ENCODE results near the gene ELAVL1.

GRCh38 chr19:7921302-7921966, 84.0 kb downstream of the ELAVL1 start:
- TF ChIP-seq POLR2A (IDR thresholded peaks at IDR 0.05) (no peak), CTCF (IDR thresholded peaks at IDR 0.05) (no peak)

Data from right lobe of liver (tissue), 4 donors.